Left renal pelvis (tissue), 4 donors: Measurements from ENCODE around the gene NAALADL2. TPM values are rescaled to one million over a fixed set of nuclear protein-coding genes. Genes with fewer than 3 reads are reported as not detected.
"Not testable (repeated sequence)": the region's sequence is repeated elsewhere in the genome, so short reads cannot be mapped to it uniquely, and the experiment has no call there.

Experiments used
- DNase-seq, 4 donors: peaks; one replicate each; pipeline ENCODE4 v3.0.0-alpha.2; 2013; ENCODE audit warnings: low read depth in 4 of 4, low spot score in 3 of 4
- polyA plus RNA-seq, 4 donors: library from polyadenylated mRNA; unstranded; fragments of 120-200 nt; gene quantifications; one replicate each; pipeline ENCODE4 v1.2.1, GENCODE V29; 2013; ENCODE audit not compliant: insufficient read length in 4 of 4

Gene NAALADL2
- polyA plus RNA-seq, 4 donors, result 13.6 to 25.3 (median 19.7) TPM

GRCh38 chr3:175404027-175404426 is 544.9 kb downstream of the NAALADL2 start:
- no peak for DNase-seq

DNA sequence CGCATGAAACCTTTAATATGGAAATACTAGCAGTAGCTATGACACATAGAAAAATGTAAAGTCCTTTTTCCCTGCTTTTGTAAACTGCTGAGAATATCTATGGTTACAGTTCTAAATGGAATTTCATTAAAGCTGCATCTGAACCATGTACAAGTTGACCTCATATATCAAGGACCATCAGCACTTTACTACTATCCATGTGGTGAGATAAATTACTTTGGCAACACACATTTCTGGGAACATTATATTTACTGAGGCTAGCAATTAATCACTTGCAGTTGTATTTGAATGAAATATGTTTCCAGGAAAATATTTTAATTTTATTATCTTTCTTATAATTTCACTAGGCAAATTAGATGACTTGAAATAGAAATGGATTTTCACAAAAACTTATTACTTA is 545.5 kb downstream of the NAALADL2 start:
- no peak for DNase-seq

DNA sequence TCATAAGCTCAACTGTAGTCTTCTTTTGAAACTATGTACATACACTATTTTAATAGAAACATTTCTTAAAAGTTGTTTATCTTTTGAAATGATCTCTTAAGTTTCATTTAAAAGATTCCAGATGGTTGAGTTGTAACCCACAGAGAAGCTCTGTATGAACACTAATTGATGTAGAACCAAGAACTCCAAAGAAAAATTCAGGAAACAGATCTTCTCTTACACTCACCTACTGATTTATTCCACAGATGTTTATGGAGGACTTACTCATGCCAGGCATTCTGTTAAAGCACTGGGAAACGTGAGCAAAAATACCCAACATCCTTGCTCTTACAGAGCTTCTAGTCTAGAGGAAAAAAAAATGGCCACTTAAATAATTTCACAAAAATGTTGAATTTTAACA is 551.1 kb downstream of the NAALADL2 start:
- DNase-seq, result no peak

- DNase-seq, result no peak
Observed at GRCh38 chr3:175411405-175411804, 552.3 kb downstream of the NAALADL2 start.

DNA sequence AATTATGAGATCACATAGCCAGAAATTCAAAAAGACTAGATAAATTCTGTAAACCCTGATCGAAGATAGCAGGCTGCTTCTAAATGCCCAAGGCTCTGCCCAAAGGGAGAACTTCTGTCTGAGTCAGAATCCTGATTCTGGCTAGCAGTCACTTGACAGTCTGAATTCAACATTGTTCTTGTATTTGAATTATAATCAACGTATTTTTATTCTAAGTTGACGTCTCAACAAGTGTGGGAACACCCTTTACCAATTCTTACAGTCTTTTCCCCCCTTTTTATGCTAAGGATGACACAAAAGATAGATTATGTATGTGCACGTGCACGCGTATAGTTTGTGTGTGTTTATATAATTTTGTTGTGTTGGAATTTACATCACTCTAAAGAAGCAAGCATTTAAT is 552.8 kb downstream of the NAALADL2 start:
- no peak for DNase-seq

DNA sequence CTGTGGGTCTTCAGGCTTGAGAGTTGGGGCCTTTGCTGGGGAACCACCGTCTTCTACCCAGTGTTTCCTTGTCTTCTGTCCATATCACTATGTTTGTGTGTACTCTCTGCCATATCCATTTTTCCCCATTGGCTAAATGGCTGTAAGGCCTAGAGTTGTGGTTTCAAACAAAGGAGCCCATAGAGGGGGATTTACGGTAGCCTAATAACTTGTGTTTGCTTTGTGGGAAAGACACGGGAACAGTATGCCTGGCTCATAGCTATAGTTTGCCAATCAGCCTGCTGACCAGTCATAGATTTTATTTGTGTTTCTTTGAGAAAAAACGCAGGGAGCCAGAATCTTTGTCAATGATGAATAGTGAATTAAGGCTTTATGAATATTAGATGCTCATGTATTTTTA is 554.8 kb downstream of the NAALADL2 start:
- no peak for DNase-seq

- DNase-seq, result no peak
Observed at GRCh38 chr3:175416600-175416999, 557.5 kb downstream of the NAALADL2 start.

DNA sequence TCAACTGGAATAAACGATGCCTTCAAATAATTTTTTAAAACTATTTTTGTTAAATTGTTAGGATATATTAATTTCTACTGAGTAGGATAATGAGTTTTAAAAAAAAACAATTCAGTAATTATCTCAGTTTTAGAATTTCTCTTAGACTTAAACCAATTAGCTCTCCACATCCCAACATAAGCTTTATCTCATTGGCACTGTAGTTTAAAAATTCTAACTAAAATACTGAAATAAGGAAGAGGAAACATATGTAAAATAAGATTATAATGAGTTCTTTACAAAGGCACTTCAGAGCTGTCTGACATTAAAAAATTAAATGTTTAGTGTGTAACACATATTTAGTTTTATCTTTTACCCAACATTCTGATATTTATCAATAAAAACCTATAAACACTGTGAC is 558.3 kb downstream of the NAALADL2 start:
- DNase-seq, result no peak

DNA sequence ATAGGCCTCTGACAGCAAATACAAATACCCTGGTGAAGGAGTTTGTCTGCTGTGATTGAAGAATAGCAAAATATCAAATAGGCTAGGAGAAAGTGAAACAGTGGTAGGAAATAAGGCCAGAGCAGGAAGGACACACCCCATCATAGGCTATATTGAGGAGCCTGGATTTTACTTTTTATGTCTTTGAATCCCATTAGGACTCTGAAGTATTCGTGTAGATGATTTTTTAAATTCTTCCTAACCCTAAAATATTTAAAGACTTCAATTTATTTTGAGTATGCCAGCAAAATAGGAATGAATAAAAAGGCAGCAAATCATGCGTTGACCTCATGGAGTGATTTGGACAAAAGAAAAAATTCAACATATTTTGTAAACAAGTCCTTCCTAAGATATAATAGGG is 562.8 kb downstream of the NAALADL2 start:
- no peak for DNase-seq

- no peak for DNase-seq
Observed at GRCh38 chr3:175422744-175423143, 563.6 kb downstream of the NAALADL2 start.

- not testable (repeated sequence) for DNase-seq
Observed at GRCh38 chr3:175423848-175424247, 564.7 kb downstream of the NAALADL2 start.

DNA sequence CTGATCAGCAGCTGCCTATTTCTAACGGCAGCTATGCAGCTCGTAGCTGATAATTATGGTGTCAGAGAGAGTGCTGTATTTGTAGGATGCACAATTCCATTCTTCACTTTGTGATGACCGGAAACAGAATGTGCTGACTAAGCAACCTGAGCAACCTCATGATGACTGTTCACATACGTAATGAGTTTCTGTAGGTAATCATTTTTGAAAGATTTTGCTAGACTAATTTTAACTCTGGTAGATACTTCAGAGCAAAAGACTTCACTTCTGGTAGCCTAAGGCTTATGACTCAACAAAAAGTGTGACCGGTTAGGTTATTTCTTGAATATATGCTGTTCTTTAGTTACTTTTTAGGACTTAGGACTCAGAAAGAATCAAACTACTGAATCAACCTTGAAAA is 567.7 kb downstream of the NAALADL2 start:
- no peak for DNase-seq

GRCh38 chr3:175428466-175428865 is 569.3 kb downstream of the NAALADL2 start:
- DNase-seq, result no peak

- no peak for DNase-seq
Observed at GRCh38 chr3:175430983-175431773, 572.0 kb downstream of the NAALADL2 start.

DNA sequence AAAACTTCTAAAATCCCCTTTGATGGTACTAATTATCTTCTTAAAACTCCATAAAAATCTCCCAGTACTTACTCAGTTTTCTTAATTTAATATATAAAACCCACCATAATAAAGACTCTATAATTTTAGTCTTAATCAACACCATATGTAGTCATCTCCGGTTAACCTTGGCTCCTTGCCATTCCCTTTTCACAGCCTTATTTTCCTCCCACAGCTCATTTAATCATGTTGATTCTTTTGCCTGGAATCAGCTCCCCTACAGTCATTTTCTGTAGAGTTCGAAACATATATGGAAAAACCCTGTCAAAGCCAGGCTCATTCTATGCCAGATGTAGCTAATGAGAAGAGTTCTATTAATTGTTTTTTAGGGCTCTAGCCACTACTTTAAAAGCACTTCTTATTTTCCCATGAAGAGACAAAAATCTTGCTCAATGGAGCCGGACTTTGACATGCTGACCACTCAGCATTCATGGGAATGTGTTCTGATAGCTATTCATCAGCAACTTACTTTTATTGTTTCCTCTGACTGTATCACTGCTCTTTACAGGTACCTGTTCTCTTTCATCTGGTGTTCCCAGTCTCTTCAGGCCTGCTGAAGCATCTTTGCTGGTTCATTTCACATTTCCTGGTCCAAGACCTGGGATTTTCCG is 573.4 kb downstream of the NAALADL2 start:
- no peak for DNase-seq

DNA sequence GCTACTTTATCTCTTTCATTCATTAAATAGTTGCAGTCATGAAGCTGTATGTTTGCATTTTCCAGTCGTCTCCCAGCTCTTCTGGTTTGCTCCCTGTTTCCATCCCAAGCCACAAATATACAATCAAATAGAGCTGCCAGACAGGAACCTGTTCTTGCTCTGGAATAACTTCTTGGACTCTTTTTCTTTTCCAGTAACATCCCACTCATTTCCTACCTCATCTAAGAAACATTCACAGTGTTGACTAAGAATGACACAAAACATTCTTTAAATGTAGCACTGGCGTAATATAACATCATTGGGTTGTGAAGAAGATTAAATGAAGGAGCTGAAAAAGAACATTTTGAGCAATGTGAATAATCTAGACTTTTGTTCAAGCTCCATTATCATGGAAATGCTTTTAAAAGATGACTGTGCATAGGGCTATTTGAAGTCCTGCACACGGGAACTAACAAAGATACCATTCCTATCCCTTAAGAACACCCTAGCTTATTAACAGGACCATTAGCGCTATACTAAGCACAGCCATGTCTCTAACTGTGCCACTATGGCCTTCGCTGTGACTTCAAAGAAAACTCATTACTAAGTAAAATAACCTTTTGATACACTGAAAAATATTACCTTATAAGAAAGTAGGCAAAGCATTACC is 574.0 kb downstream of the NAALADL2 start:
- DNase-seq, result no peak

- DNase-seq, result peak in 1 of 4 donors; percentile 5
Observed at GRCh38 chr3:175434561-175434960, 575.4 kb downstream of the NAALADL2 start.

GRCh38 chr3:175443682-175444081 is 584.5 kb downstream of the NAALADL2 start:
- DNase-seq, result no peak

GRCh38 chr3:175445741-175446140 is 586.6 kb downstream of the NAALADL2 start:
- DNase-seq, result no peak

DNA sequence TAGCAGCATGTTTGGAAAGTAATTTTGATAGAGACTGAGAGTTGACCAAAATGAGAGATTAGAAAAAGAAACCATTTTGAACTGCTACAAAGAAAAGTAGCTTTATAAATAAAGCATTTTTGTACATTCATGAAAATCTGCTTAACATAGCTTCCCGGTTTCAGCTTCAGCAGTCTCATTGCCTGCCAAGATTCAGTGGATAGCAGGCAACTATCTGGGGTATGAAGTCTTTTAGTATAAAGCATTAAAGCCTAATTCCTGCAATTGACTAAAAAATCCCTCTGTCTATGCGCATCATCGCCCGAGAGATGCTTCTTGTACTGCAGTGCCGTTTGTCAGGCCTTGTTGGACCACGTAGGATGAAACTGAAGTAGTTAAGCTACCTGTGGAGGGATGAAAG is 588.4 kb downstream of the NAALADL2 start:
- no peak for DNase-seq

- no peak for DNase-seq
Observed at GRCh38 chr3:175453361-175453760, 594.2 kb downstream of the NAALADL2 start.

DNA sequence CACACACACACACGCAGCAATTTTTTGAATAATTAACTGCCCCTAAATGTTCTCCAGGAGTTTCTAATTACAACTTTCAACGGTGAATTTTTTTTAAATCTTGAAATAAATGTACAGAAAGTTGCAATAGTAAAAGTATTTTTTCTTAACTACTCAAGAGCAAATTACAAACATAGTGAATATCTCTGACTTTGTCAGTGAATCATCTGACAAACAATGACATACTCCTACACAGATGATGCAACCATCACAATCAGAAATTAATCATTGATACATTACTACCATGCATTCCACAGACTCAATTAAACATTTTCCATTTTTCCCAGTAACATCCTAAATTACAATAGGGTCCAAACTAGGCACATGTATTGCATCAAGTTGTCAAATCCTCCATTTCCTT is 597.3 kb downstream of the NAALADL2 start:
- no peak for DNase-seq
